ENCODE data around the gene PHKA2.
"Not testable (repeated sequence)": the region's sequence is repeated elsewhere in the genome, so short reads cannot be mapped to it uniquely, and the experiment has no call there.

The PHKA2 gene, protein sequence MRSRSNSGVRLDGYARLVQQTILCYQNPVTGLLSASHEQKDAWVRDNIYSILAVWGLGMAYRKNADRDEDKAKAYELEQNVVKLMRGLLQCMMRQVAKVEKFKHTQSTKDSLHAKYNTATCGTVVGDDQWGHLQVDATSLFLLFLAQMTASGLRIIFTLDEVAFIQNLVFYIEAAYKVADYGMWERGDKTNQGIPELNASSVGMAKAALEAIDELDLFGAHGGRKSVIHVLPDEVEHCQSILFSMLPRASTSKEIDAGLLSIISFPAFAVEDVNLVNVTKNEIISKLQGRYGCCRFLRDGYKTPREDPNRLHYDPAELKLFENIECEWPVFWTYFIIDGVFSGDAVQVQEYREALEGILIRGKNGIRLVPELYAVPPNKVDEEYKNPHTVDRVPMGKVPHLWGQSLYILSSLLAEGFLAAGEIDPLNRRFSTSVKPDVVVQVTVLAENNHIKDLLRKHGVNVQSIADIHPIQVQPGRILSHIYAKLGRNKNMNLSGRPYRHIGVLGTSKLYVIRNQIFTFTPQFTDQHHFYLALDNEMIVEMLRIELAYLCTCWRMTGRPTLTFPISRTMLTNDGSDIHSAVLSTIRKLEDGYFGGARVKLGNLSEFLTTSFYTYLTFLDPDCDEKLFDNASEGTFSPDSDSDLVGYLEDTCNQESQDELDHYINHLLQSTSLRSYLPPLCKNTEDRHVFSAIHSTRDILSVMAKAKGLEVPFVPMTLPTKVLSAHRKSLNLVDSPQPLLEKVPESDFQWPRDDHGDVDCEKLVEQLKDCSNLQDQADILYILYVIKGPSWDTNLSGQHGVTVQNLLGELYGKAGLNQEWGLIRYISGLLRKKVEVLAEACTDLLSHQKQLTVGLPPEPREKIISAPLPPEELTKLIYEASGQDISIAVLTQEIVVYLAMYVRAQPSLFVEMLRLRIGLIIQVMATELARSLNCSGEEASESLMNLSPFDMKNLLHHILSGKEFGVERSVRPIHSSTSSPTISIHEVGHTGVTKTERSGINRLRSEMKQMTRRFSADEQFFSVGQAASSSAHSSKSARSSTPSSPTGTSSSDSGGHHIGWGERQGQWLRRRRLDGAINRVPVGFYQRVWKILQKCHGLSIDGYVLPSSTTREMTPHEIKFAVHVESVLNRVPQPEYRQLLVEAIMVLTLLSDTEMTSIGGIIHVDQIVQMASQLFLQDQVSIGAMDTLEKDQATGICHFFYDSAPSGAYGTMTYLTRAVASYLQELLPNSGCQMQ

GRCh38 chrX:18983666-18984380 lies at the start of gene PHKA2:
PHKA2 (minus strand) TSS chrX:18984114; CDS start chrX:18983932, 182 bp downstream.
- TF ChIP-seq, protein P1, sequence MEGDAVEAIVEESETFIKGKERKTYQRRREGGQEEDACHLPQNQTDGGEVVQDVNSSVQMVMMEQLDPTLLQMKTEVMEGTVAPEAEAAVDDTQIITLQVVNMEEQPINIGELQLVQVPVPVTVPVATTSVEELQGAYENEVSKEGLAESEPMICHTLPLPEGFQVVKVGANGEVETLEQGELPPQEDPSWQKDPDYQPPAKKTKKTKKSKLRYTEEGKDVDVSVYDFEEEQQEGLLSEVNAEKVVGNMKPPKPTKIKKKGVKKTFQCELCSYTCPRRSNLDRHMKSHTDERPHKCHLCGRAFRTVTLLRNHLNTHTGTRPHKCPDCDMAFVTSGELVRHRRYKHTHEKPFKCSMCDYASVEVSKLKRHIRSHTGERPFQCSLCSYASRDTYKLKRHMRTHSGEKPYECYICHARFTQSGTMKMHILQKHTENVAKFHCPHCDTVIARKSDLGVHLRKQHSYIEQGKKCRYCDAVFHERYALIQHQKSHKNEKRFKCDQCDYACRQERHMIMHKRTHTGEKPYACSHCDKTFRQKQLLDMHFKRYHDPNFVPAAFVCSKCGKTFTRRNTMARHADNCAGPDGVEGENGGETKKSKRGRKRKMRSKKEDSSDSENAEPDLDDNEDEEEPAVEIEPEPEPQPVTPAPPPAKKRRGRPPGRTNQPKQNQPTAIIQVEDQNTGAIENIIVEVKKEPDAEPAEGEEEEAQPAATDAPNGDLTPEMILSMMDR (IDR thresholded peaks at IDR 0.05; ENCODE audit: low read depth, low read length, missing control alignments) = no peak
- no peak for DNase-seq (ENCODE audit: extremely low read depth, low read depth)
- H3K4me3 ChIP-seq (replicated peaks; ENCODE audit: low read depth, low read length) = peak within 1 kb of the TSS; percentile 65

- TF ChIP-seq, protein P1 (IDR thresholded peaks at IDR 0.05; ENCODE audit: low read depth, low read length, missing control alignments) = no peak
- no peak overlapping the region for H3K4me3 ChIP-seq (replicated peaks; ENCODE audit: low read depth, low read length)
- DNase-seq (ENCODE audit: extremely low read depth, low read depth) = no peak
Measured at GRCh38 chrX:19030805-19031204, 46.9 kb upstream of the PHKA2 start.

DNA sequence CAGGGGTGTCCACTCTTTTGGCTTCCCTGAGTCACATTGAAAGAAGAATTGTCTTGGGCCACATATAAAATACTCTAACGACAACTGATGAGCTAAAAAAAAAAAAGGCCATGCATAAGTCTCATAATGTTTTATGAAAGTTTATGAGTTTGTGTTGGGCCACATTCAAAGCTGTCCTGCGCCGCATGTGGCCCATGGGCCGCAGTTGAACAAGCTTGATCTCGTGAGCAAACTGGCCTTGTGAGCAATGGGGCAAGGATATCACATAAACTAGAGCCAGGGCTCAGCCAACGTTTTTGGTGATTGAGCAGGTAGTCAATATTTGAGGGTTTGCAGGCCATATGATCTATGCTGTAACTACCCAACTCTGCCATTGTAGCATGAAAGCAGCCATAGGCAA lies 44.6 kb upstream of the PHKA2 start:
- H3K4me3 ChIP-seq (replicated peaks; ENCODE audit: low read depth, low read length) = no peak overlapping the region
- DNase-seq (ENCODE audit: extremely low read depth, low read depth) = no peak
- TF ChIP-seq, protein P1 (IDR thresholded peaks at IDR 0.05; ENCODE audit: low read depth, low read length, missing control alignments) = no peak

DNA sequence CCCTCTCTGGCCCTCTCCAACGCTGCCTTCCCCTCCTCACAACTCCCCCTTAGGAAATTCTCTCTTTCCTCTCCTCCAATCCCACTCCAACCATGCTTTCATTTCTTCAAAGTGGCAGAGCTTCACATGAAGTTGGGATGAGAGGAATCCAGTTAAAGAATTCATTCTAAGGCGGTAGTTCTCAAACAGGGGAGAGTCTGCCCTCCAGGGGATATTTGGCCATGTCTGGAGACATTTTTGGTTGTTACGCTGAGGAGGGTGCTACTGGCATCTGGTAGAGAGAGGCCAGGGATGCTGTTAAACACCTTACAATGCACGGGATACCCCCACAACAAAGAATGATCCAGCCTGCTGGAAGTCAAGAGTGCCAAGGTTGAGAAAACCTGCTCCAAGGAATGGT lies 40.5 kb upstream of the PHKA2 start:
- no peak overlapping the region for H3K4me3 ChIP-seq (replicated peaks; ENCODE audit: low read depth, low read length)
- TF ChIP-seq, protein P1 (IDR thresholded peaks at IDR 0.05; ENCODE audit: low read depth, low read length, missing control alignments) = no peak

GRCh38 chrX:19019996-19020395 lies 36.1 kb upstream of the PHKA2 start:
- TF ChIP-seq, protein P1 (IDR thresholded peaks at IDR 0.05; ENCODE audit: low read depth, low read length, missing control alignments) = no peak
- no peak for DNase-seq (ENCODE audit: extremely low read depth, low read depth)
- no peak overlapping the region for H3K4me3 ChIP-seq (replicated peaks; ENCODE audit: low read depth, low read length)

More for the DNA sequence above, 40.5 kb upstream of the PHKA2 start:
- no peak for DNase-seq (ENCODE audit: extremely low read depth, low read depth)

DNA sequence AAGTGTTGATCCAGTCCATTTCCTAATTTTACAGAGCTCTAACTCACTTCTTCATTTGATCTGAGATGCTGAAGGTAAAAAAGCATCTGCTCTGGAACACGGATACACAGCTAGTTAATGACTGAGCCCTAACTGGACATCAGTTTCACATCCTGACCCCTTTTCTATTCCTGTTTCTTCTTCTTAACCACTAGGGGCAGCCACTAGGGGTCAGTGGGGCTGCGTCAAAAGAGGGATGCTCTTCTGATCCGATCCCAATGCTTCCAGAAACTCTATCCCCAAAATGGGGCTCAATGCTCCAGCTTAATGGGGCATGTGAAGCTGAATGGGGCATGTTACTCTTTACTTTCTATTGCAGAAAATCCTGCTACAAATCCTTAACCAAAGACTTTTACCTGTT lies 33.4 kb upstream of the PHKA2 start:
- TF ChIP-seq, protein P1 (IDR thresholded peaks at IDR 0.05; ENCODE audit: low read depth, low read length, missing control alignments) = peak; percentile 56
- DNase-seq (ENCODE audit: extremely low read depth, low read depth) = no peak
- H3K4me3 ChIP-seq (replicated peaks; ENCODE audit: low read depth, low read length) = no peak overlapping the region

- not testable (repeated sequence) for H3K4me3 ChIP-seq (replicated peaks; ENCODE audit: low read depth, low read length); DNase-seq (ENCODE audit: extremely low read depth, low read depth)
Measured at GRCh38 chrX:19016614-19017013, 32.7 kb upstream of the PHKA2 start.

All from HFF-Myc (cell line).